Right lobe of liver (tissue), 6 donors: Measurements from ENCODE around the gene TARDBP. TPM values are rescaled to one million over a fixed set of nuclear protein-coding genes. Genes with fewer than 3 reads are reported as not detected.

Experiments
- ATAC-seq, 4 donors: fragments of 200-7000 bp; cut with Tn5 transposase; one replicate each; pipeline ENCODE4 v1.9.1; 2020; ENCODE audit warnings: mild to moderate bottlenecking in 4 of 4, moderate library complexity in 4 of 4
- DNase-seq, 3 donors: peaks; one replicate each; pipeline ENCODE4 v3.0.0-alpha.2; 2020
- H3K27ac ChIP-seq, 3 donors: fragments of 200-600 bp; one replicate each; pipeline ENCODE4 v1.8.0; 2022
- H3K27me3 ChIP-seq, 2 donors: fragments of 200-600 bp; one replicate each; pipeline ENCODE4 v1.8.0; 2022
- H3K36me3 ChIP-seq, 4 donors: fragments of 200-600 bp; sonication (generic) in 1 of 4; one replicate each; pipeline versions ENCODE4 v1.5.1 to v1.8.0; 2017 to 2022; ENCODE audit warnings: control low read depth in 1 of 4
- H3K4me1 ChIP-seq, 4 donors: fragments of 200-600 bp; sonication (generic) in 1 of 4; one replicate each; pipeline versions ENCODE4 v1.5.1 to v1.8.0; 2017 to 2022; ENCODE audit warnings: control low read depth in 1 of 4
- H3K4me3 ChIP-seq, 3 donors: fragments of 200-600 bp; one replicate each; pipeline ENCODE4 v1.8.0; 2022
- H3K9me3 ChIP-seq, 4 donors: fragments of 200-600 bp; sonication (generic) in 1 of 4; one replicate each; pipeline versions ENCODE4 v1.5.1 to v1.8.0; 2017 to 2022; ENCODE audit warnings: control low read depth in 1 of 4
- POLR2A ChIP-seq: fragments of 450-650 bp; IDR thresholded peaks from one replicate; pipeline ENCODE4 v1.6.1; 2017; ENCODE audit warnings: antibody characterized with exemption, mild to moderate bottlenecking
- WGBS: methylation state at CpG from one replicate; pipeline ENCODE4 v1.1.6; 2018; ENCODE audit warnings: low coverage, low lambda C conversion rate; ENCODE audit not compliant: insufficient coverage; ENCODE audit errors: missing lambda C conversion rate; 5-methylcytosine and 5-hydroxymethylcytosine counted together
- intact Hi-C, 2 donors: fragments of 100-400 bp; cut with DNase I; formaldehyde crosslinking; loops; one replicate each; pipeline versions ENCODE4 v1.11.2 to v1.14.1; 2022
- total RNA-seq, 6 experiments: library from RNA; depleted of rRNA in 2 of 6; stranded (reverse); fragments of >200 nt in 2 of 6; fragmentation: NEBNext Ultra II Directional in 3 of 6; extraction: Animal tissue kit (Norgen Biotek cat#: 25700) in 3 of 6; gene quantifications; one replicate each; pipeline versions ENCODE4 v1.1.0 to v1.2.4, GENCODE V29; 2016 to 2023
- TF ChIP-seq, protein P1 (sequence below), 4 donors: fragments of 200-600 bp in 3 of 4; fragments of 450-650 bp in 1 of 4; IDR thresholded peaks; one replicate each; pipeline versions ENCODE4 v1.5.1 to v1.8.0; 2016 to 2022; ENCODE audit warnings: antibody characterized with exemption in 4 of 4, mild to moderate bottlenecking in 2 of 4
- donor health status: DM: no; HTN: yes; CAD: no.
- donor health status: DM: no; HTN: no; CAD: no.
- donor health status: DM: no; HTN: no; CAD: no.
- donor health status: DM: no; HTN: yes; CAD: no.
- donor health status: DM: no; HTN: yes; CAD: no.

Gene TARDBP
- total RNA-seq, 6 experiments from 2014 or later: 57.2 to 84.4 (median 73.8) TPM

DNA sequence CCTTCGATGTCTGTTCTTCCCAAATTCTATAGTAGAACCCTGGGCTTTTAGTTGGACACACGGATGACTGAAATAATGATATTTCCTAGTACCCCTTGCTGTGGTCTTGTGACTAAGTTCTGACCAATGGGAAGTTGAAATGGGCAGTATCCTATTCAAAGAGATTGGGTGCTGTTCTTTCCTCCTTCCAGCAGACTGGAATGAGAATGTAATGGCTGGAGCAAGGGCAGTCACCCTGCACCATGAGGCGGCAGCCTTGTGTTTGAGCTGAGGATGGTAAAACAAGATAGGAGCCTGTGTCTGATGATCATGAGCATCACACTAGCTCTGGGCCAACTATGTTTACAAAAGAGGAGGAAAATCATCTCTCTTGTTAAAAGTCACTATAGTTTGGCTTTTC is 52.5 kb downstream of the TARDBP start:
- Histone ChIP-seq H3K27ac (no peak overlapping the region), H3K4me3 (no peak overlapping the region), H3K27me3 (no peaks in the 10 kb centered on the region), H3K36me3 (peaks cover 0 to 39% (median 24%) of the 10 kb centered on the region in 4 donors), H3K4me1 (peaks cover 0 to 7% (median 0%) of the 10 kb centered on the region in 4 donors), H3K9me3 (no peaks in the 10 kb centered on the region)
- TF ChIP-seq POLR2A: no peak
- TF ChIP-seq, protein P1, sequence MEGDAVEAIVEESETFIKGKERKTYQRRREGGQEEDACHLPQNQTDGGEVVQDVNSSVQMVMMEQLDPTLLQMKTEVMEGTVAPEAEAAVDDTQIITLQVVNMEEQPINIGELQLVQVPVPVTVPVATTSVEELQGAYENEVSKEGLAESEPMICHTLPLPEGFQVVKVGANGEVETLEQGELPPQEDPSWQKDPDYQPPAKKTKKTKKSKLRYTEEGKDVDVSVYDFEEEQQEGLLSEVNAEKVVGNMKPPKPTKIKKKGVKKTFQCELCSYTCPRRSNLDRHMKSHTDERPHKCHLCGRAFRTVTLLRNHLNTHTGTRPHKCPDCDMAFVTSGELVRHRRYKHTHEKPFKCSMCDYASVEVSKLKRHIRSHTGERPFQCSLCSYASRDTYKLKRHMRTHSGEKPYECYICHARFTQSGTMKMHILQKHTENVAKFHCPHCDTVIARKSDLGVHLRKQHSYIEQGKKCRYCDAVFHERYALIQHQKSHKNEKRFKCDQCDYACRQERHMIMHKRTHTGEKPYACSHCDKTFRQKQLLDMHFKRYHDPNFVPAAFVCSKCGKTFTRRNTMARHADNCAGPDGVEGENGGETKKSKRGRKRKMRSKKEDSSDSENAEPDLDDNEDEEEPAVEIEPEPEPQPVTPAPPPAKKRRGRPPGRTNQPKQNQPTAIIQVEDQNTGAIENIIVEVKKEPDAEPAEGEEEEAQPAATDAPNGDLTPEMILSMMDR (IDR thresholded peaks at IDR 0.05): no peak
- DNase-seq (no peak), ATAC-seq (no peak)
- 97% methylated on average over 3 of the region's 3 CpGs for WGBS
- intact Hi-C loops: no loop called here

DNA sequence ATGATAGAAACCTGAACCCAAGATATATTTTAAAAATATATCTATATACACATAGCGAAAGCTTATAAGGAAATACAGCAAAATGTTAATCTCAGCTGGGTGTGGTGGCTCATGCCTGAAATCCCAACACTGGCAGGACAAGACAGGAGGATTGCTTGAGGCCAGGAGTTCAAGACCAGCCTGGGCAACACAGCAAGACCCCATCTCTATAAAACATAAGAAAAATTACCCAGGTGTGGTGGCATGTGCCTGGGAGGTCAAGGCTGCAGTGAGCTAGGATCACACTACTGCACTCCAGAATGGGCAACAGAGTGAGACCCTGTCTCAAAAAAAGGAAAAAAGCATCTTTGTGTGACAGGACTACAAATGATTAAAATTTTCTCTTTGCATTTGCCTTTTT is 53.3 kb downstream of the TARDBP start:
- H3K27ac ChIP-seq: no peak overlapping the region
- H3K9me3 ChIP-seq: no peaks in the 10 kb centered on the region
- TF ChIP-seq POLR2A: no peak
- TF ChIP-seq, protein P1 (IDR thresholded peaks at IDR 0.05): no peak
- no peak overlapping the region for H3K4me3 ChIP-seq
- peaks cover 0 to 39% (median 25%) of the 10 kb centered on the region in 4 donors for H3K36me3 ChIP-seq
- DNase-seq (no peak), ATAC-seq (no peak)
- intact Hi-C loops: no loop called here
- peaks cover 0 to 7% (median 0%) of the 10 kb centered on the region in 4 donors for H3K4me1 ChIP-seq
- no peaks in the 10 kb centered on the region for H3K27me3 ChIP-seq
- WGBS: no CpG with 5 or more reads among the region's 1 CpG

DNA sequence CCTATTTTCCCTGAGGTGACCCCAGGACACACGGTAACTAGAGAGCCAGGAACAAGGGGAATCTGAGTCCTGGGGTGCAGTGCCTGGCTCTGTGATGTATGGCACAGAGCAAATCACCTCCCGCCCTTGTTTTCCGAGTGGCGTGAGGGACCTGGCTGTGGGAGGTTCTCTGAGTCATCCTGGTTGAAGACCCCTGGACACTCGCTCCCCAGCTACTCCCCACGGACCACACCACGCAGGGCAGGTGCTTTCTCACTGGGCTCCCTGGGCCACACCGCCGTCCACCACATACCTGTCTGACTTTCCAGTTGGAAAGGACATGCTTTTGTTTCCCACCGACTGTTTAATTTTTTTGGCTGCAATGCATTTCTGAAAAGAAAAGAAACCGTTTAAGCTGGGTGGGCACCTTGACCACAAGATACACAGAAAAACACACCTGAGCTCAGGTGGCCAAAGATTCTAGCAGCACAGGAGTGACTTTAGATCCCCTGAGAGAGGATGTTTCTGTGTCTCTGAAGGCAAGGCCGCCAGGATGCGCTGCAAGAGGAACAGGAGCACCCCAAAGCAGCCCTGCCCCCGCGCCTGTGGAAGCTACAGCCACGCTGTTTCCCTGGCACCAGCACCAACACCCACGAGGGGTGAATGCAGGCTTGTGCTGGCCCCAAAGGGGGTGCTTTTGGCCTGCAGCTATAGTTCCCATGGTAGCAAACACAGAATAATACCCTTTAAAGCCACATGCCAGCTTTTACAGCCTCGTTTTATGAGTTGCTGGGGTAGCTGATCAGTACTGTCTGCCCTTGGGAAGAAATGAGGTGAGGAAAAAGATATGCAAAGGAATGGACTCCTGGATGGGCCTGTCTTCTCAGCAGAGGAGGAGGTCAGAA is 55.5 kb downstream of the TARDBP start:
- no peaks in the 10 kb centered on the region for H3K27me3 ChIP-seq
- 70% methylated on average over 5 of the region's 18 CpGs for WGBS
- DNase-seq: peak in 1 of 3 donors; percentile 28
- H3K27ac ChIP-seq: no peak overlapping the region
- intact Hi-C loops: no loop called here
- H3K9me3 ChIP-seq: no peaks in the 10 kb centered on the region
- TF ChIP-seq POLR2A: no peak
- TF ChIP-seq, protein P1 (IDR thresholded peaks at IDR 0.05): no peak
- no peak for ATAC-seq
- peaks cover 0 to 55% (median 35%) of the 10 kb centered on the region in 4 donors for H3K36me3 ChIP-seq
- H3K4me1 ChIP-seq: no peaks in the 10 kb centered on the region
- H3K4me3 ChIP-seq: no peak overlapping the region

DNA sequence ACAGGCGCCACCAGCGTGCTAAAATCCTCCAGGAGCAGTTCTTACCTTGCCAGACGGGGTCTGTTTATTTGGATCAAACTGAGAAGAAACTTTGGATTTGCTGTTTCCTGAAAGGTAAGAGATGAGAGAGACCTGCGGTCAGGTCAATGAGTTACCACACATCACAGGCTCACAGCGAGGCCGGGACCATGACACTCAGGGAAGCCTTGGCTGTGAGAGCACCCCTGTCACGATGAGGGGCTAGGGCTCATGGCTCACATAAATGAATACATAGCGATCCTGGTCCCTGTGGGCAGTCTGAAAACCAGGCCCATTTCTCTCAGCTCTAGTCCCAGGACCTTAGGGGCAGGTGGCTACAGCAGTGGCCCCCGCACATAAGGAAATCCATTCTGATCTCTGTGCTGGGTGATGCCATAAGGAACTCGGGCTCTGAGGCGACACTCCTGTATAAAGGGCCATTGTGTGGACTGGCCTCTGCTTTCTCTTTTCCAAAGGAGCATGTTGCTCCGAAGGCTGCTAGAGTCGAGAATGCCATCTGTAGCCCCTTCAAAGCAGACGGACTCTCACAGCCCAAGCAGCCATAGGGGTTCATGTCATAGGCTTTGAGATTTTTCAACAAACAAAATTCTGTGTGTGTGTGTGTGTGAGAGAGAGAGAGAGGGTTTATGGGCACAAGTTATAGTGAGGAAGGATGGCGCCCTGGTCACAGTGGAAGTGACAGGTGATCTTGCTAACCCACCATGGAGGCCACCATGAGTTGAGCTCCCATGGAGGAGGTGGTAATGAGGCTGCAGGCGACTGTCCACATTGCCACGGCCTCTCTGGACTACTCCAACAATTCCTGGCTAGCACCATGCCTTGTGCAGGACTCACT is 56.4 kb downstream of the TARDBP start:
- WGBS: 92% methylated on average over 10 of the region's 17 CpGs
- intact Hi-C loops: no loop called here
- no peaks in the 10 kb centered on the region for H3K9me3 ChIP-seq
- H3K4me1 ChIP-seq: no peaks in the 10 kb centered on the region
- H3K36me3 ChIP-seq: peaks cover 0 to 63% (median 40%) of the 10 kb centered on the region in 4 donors
- H3K27ac ChIP-seq: no peak overlapping the region
- H3K4me3 ChIP-seq: no peak overlapping the region
- no peak for TF ChIP-seq POLR2A
- TF ChIP-seq, protein P1 (IDR thresholded peaks at IDR 0.05): no peak
- H3K27me3 ChIP-seq: no peaks in the 10 kb centered on the region
- DNase-seq (peak in 1 of 3 donors; percentile 27), ATAC-seq (no peak)
